Right atrium auricular region (tissue), 2 donors: Measurements from ENCODE around the gene RSPO3. TPM values are rescaled to one million over a fixed set of nuclear protein-coding genes. Genes with fewer than 3 reads are reported as not detected.

Experiments
- DNase-seq: peaks from one replicate; pipeline ENCODE4 v3.0.0-alpha.2; 2019; ENCODE audit warnings: low spot score
- H3K27ac ChIP-seq, 2 donors: fragments of 200-600 bp; sonication (generic); 1 replicate in 1 of 2; 2 replicates in 1 of 2; pipeline ENCODE4 v1.5.1; 2016 to 2019
- H3K27me3 ChIP-seq, 2 donors: fragments of 200-600 bp; sonication (generic); one replicate each; pipeline versions ENCODE4 v1.5.1 to v1.6.0; 2017 to 2019
- H3K36me3 ChIP-seq: fragments of 200-600 bp; sonication (generic); one replicate; pipeline ENCODE4 v1.5.1; 2016
- H3K4me1 ChIP-seq, 2 donors: fragments of 200-600 bp; sonication (generic); one replicate each; pipeline versions ENCODE4 v1.5.1 to v1.6.0; 2017 to 2019
- H3K4me3 ChIP-seq, 2 donors: fragments of 200-600 bp; sonication (generic); 1 replicate in 1 of 2; 2 replicates in 1 of 2; pipeline ENCODE4 v1.5.1; 2017 to 2019; ENCODE audit warnings: mild to moderate bottlenecking in 1 of 2, moderate library complexity in 1 of 2
- H3K9me3 ChIP-seq, 2 donors: fragments of 200-600 bp; sonication (generic); one replicate each; pipeline ENCODE4 v1.5.1; 2019
- CTCF ChIP-seq, 2 donors: fragments of 200-600 bp; sonication (generic); IDR thresholded peaks; one replicate each; pipeline ENCODE4 v1.5.1; 2019; ENCODE audit warnings: antibody characterized with exemption in 2 of 2
- total RNA-seq, 2 donors: library from RNA; depleted of rRNA; stranded (reverse); fragments of >200 nt; gene quantifications; one replicate each; pipeline ENCODE4 v1.1.0, GENCODE V29; 2016

RSPO3 gene
- total RNA-seq, 2 donors from 2014 or later = 0.75 TPM; not detected in 1

GRCh38 chr6:127078669-127079068, 39.8 kb upstream of the RSPO3 start:
- TF ChIP-seq CTCF (IDR thresholded peaks at IDR 0.05) = no peak
- Histone ChIP-seq H3K4me3 (no peak overlapping the region), H3K27me3 (no peaks in the 10 kb centered on the region), H3K36me3 (no peaks in the 10 kb centered on the region), H3K9me3 (no peaks in the 10 kb centered on the region), H3K4me1 (no peaks in the 10 kb centered on the region), H3K27ac (no peak overlapping the region)
- no peak for DNase-seq

- Histone ChIP-seq H3K36me3 (no peaks in the 10 kb centered on the region), H3K9me3 (no peaks in the 10 kb centered on the region), H3K4me3 (no peak overlapping the region), H3K27me3 (no peaks in the 10 kb centered on the region), H3K27ac (no peak overlapping the region), H3K4me1 (no peaks in the 10 kb centered on the region)
- DNase-seq = no peak
- TF ChIP-seq CTCF (IDR thresholded peaks at IDR 0.05) = no peak
Observed at GRCh38 chr6:127079681-127080080, 38.8 kb upstream of the RSPO3 start.

DNA sequence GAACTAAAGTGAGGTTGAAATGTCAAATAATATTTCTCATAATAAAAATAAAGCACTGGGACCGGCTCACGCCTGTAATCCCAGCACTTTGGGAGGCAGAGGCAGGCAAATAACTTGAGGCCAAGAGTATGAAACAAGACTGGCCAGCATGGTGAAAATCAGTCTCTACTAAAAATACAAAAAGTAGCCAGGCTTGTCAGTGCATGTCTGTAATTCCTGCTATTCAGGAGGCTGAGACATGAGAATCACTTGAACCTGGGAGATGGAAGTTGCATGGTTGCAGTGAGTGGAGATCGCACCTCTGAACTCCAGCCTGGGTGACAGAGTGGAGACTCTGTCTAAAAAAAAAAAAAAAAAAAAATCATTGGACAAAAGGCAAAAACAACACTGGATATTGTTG, 38.4 kb upstream of the RSPO3 start:
- no peaks in the 10 kb centered on the region for H3K27me3 ChIP-seq
- TF ChIP-seq CTCF (IDR thresholded peaks at IDR 0.05) = no peak
- no peak for DNase-seq
- H3K9me3 ChIP-seq = no peaks in the 10 kb centered on the region
- no peak overlapping the region for H3K27ac ChIP-seq
- H3K36me3 ChIP-seq = no peaks in the 10 kb centered on the region
- no peak overlapping the region for H3K4me3 ChIP-seq
- H3K4me1 ChIP-seq = no peaks in the 10 kb centered on the region

DNA sequence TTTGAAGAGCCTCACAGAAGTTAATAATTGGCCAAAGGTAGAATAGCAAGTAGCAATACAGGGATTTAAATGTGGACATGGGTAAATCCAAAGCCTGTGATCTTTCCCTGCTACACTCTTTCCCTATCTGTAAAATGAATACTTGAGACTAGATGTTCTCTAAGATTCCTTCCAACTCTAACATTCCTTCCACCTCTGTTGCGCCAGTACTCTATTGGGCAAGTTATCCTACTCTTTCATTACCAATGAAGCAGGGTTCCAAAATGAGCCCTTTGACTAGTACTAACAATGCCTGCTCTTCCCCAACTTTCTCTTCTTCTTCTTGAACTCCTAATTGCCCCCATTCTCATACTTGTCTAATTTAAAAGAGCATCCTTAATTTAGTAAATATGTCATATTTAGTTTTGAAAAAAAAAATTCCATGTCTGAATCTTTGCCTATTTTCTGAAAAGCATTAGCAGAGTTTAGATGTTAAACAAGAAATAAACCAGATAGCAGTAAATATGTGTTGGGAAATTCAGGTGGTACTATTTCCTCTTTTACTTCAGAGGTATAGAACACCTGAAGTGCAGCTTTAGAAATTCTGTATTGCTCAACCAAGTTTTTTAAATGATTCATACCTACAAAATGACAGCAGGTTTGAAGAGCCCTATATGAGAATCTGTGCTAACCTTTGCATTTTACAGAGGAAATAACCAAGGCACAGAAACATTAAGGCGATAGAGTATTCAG, 35.1 kb upstream of the RSPO3 start:
- no peak for DNase-seq
- no peak for TF ChIP-seq CTCF (IDR thresholded peaks at IDR 0.05)
- Histone ChIP-seq H3K27me3 (no peaks in the 10 kb centered on the region), H3K4me1 (no peaks in the 10 kb centered on the region), H3K9me3 (no peaks in the 10 kb centered on the region), H3K27ac (no peak overlapping the region), H3K4me3 (no peak overlapping the region), H3K36me3 (no peaks in the 10 kb centered on the region)

GRCh38 chr6:127083963-127084310, 34.5 kb upstream of the RSPO3 start:
- DNase-seq = no peak
- no peaks in the 10 kb centered on the region for H3K36me3 ChIP-seq
- H3K27me3 ChIP-seq = no peaks in the 10 kb centered on the region
- no peaks in the 10 kb centered on the region for H3K9me3 ChIP-seq
- TF ChIP-seq CTCF (IDR thresholded peaks at IDR 0.05) = no peak
- H3K4me1 ChIP-seq = no peaks in the 10 kb centered on the region
- H3K4me3 ChIP-seq = no peak overlapping the region
- no peak overlapping the region for H3K27ac ChIP-seq

DNA sequence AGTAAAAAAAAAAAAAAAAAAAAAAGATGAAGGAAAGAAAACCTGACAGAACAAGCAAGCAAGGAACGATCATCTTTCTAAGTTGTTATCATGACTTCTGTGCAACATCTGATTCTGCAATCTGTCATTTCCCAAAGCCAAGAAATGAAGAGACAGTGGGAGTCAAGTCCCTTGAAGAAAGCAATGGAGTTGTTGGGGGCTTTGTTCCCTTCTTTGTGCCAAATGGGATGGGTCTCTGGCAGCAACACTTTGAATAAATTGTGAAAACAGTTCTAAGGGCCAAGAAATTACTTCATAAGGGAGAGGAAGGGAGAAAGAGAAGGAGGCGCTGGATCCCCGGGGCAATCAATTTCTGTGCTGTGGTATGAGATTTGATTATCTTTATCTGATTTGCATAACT, 33.3 kb upstream of the RSPO3 start:
- no peaks in the 10 kb centered on the region for H3K27me3 ChIP-seq
- H3K9me3 ChIP-seq = no peaks in the 10 kb centered on the region
- no peaks in the 10 kb centered on the region for H3K36me3 ChIP-seq
- no peaks in the 10 kb centered on the region for H3K4me1 ChIP-seq
- no peak overlapping the region for H3K27ac ChIP-seq
- DNase-seq = no peak
- H3K4me3 ChIP-seq = no peak overlapping the region
- no peak for TF ChIP-seq CTCF (IDR thresholded peaks at IDR 0.05)
